HG03066 (cell line): Measurements from ENCODE around the gene CERS6.

Source experiments
- ATAC-seq: cut with Tn5 transposase; IDR thresholded peaks from one replicate; pipeline ENCODE4 v1.9.1; 2021; ENCODE audit warnings: low read depth; ENCODE audit not compliant: unreplicated experiment

CERS6 gene

GRCh38 chr2:168528016-168528415 lies 71.9 kb downstream of the CERS6 start:
- ATAC-seq: no peak

GRCh38 chr2:168528469-168528868 lies 72.4 kb downstream of the CERS6 start:
- ATAC-seq: no peak

- no peak for ATAC-seq
Observed at GRCh38 chr2:168529054-168529833, 73.2 kb downstream of the CERS6 start.

- ATAC-seq: no peak
Observed at GRCh38 chr2:168529900-168530561, 74.0 kb downstream of the CERS6 start.

GRCh38 chr2:168530982-168531622 lies 75.0 kb downstream of the CERS6 start:
- peak; percentile 40 for ATAC-seq

GRCh38 chr2:168534926-168535325 lies 78.9 kb downstream of the CERS6 start:
- no peak for ATAC-seq

- ATAC-seq: no peak
Observed at GRCh38 chr2:168536925-168537466, 80.9 kb downstream of the CERS6 start.

- no peak for ATAC-seq
Observed at GRCh38 chr2:168538133-168538532, 82.1 kb downstream of the CERS6 start.

GRCh38 chr2:168538534-168538933 lies 82.5 kb downstream of the CERS6 start:
- no peak for ATAC-seq

GRCh38 chr2:168539945-168540344 lies 83.9 kb downstream of the CERS6 start:
- ATAC-seq: no peak

GRCh38 chr2:168541858-168542257 lies 85.8 kb downstream of the CERS6 start:
- no peak for ATAC-seq

- no peak for ATAC-seq
Observed at GRCh38 chr2:168543037-168543436, 87.0 kb downstream of the CERS6 start.

- ATAC-seq: no peak
Observed at GRCh38 chr2:168543935-168544334, 87.9 kb downstream of the CERS6 start.

- no peak for ATAC-seq
Observed at GRCh38 chr2:168545439-168546082, 89.5 kb downstream of the CERS6 start.

- no peak for ATAC-seq
Observed at GRCh38 chr2:168550670-168551069, 94.6 kb downstream of the CERS6 start.

- ATAC-seq: peak; percentile 99
Observed at GRCh38 chr2:168552450-168552856, 96.4 kb downstream of the CERS6 start.

- no peak for ATAC-seq
Observed at GRCh38 chr2:168555283-168555682, 99.2 kb downstream of the CERS6 start.

GRCh38 chr2:168559187-168559586 lies 103.1 kb downstream of the CERS6 start:
- ATAC-seq: no peak

GRCh38 chr2:168560817-168561499 lies 104.9 kb downstream of the CERS6 start:
- ATAC-seq: no peak

GRCh38 chr2:168561991-168562390 lies 105.9 kb downstream of the CERS6 start:
- ATAC-seq: peak; percentile 53
